ENCODE results near the gene GPR162.

GPR162 gene, protein sequence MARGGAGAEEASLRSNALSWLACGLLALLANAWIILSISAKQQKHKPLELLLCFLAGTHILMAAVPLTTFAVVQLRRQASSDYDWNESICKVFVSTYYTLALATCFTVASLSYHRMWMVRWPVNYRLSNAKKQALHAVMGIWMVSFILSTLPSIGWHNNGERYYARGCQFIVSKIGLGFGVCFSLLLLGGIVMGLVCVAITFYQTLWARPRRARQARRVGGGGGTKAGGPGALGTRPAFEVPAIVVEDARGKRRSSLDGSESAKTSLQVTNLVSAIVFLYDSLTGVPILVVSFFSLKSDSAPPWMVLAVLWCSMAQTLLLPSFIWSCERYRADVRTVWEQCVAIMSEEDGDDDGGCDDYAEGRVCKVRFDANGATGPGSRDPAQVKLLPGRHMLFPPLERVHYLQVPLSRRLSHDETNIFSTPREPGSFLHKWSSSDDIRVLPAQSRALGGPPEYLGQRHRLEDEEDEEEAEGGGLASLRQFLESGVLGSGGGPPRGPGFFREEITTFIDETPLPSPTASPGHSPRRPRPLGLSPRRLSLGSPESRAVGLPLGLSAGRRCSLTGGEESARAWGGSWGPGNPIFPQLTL

GRCh38 chr12:6821591-6822425 is at the start of gene GPR162:
TSS of gene GPR162 (plus strand) at chr12:6821821. CDS start at chr12:6823899, 2,078 bp downstream.
- DNase-seq (ENCODE audit: low read depth in 2 of 2), result no peak

DNA sequence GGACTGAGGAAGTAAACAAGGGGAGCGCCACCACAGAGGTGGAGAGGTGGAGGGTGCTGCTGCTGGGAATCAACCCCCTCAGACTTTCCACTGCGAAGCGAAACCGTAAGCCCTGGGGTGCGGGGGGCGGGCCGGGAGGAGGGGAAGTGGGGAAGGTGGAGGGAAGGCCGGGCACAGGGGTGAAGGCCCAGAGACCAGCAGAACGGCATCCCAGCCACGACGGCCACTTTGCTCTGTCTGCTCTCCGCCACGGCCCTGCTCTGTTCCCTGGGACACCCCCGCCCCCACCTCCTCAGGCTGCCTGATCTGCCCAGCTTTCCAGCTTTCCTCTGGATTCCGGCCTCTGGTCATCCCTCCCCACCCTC is 49.3 kb upstream of the GPR162 start, which contains the start of gene LAG3:
Gene LAG3, plus strand, starts transcription at position 190 of the 365 bp plus-strand sequence. CDS start 333 bp downstream, outside the sequence.
- peak; percentile 59 to 65 for DNase-seq (ENCODE audit: low read depth in 2 of 2)

GRCh38 chr12:6772726-6773589 is 48.7 kb upstream of the GPR162 start:
- DNase-seq (ENCODE audit: low read depth in 2 of 2), result no peak

- peak; percentile 81 to 82 for DNase-seq (ENCODE audit: low read depth in 2 of 2)
Observed at GRCh38 chr12:6773590-6774351, 47.9 kb upstream of the GPR162 start.

DNA sequence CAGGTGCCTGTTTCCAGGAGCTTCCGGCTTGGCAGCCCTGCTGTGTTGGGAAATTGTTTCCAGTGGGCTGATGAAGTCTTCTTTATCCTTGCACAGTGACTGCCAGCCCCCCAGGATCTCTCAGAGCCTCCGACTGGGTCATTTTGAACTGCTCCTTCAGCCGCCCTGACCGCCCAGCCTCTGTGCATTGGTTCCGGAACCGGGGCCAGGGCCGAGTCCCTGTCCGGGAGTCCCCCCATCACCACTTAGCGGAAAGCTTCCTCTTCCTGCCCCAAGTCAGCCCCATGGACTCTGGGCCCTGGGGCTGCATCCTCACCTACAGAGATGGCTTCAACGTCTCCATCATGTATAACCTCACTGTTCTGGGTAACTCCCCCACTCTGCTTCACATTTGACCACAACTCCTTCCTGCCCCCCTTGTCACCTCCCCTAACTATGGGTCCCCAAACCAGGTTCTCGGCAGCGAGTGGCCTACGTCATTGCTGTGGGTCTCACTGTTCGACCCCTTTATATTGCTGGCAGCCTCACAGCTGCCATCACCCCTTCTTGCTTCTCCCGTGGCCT is 47.0 kb upstream of the GPR162 start:
- DNase-seq (ENCODE audit: low read depth in 2 of 2), result peak in 1 of 2 donors; percentile 50

- no peak for DNase-seq (ENCODE audit: low read depth in 2 of 2)
Observed at GRCh38 chr12:6775185-6776174, 46.1 kb upstream of the GPR162 start.

GRCh38 chr12:6777386-6777785 is 44.2 kb upstream of the GPR162 start:
- DNase-seq (ENCODE audit: low read depth in 2 of 2), result no peak

DNA sequence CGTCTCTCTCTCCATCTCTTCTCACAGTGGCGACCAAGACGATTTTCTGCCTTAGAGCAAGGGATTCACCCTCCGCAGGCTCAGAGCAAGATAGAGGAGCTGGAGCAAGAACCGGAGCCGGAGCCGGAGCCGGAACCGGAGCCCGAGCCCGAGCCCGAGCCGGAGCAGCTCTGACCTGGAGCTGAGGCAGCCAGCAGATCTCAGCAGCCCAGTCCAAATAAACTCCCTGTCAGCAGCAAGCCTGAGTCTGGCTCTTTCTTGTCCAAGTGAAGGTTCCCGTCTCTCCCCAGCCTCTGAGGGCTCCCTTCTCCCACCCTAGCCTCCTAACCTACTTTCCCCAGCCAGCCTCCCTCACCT is 43.4 kb upstream of the GPR162 start:
- DNase-seq (ENCODE audit: low read depth in 2 of 2), result no peak

GRCh38 chr12:6778574-6779550 is 42.8 kb upstream of the GPR162 start:
- DNase-seq (ENCODE audit: low read depth in 2 of 2), result peak; percentile 76 to 83

DNA sequence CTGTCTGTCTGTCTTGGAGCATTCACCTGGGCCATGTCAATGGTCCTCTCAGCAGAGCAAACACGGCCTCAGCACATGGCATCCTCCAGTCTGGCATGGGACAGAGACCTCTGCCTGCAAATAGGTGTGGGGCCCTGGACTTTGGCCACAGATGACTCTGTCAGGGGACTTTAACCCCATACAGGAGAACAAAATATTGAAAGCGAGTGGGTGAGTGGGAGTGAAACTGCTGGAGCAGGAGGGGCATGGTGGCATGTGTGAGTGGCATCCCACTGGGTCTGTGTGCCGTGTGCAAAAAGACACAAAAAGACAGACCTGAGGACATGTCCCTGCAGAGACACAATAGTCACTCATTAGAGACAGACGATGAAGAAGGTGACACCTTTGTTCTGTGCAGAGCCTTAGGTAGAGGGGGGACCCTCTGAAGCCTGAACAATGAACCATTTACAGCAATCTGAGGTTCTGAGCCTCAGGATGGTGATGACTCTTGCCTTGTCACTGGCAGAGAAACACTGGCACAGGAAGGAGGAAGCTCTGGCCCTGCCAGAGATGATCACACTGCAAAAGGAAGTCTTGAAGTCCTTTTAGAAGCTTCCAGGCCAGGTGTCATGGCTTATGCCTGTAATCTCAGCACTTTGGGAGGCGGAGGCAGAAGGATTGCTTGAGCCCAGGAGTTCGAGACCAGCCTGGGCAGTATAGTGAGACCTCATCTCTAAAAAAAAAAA is 41.8 kb upstream of the GPR162 start:
- DNase-seq (ENCODE audit: low read depth in 2 of 2), result no peak

GRCh38 chr12:6780573-6780972 is 41.0 kb upstream of the GPR162 start:
- DNase-seq (ENCODE audit: low read depth in 2 of 2), result no peak

- no peak for DNase-seq (ENCODE audit: low read depth in 2 of 2)
Observed at GRCh38 chr12:6782119-6782518, 39.5 kb upstream of the GPR162 start.

DNA sequence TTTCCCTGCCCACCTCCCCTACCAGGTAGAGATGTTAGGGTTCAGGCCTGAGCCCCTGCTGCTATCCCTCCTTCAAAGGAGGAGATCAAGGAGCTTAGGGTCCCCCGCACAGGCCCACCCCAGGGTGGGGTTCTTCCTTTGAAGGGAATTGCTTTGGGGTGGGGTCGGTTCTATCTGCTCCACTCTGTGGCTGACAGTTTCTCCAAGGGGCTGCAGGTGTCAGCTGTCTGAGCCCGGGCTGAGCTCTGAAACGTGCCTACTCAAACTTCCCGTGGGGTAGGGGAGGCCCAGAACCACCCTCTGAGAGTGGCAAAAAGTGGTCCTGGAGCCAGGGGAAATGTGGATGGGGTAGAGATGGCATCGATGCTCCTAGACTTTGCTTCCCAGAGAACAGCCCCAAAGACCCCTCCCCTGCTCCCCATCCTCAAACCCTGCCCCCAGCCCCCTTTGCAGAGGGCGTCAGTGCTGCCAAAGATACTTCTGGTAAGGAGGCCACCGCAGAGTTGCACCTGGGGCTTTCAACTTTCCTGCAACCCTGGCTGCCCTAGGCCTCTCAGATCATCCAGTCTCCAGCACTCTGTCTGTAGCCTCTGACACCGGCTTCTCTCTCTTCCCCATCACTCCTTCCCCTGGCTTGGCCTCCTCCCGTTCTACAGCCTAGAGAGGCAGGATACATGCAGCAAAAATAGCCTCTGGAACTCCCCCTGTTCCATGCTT is 38.6 kb upstream of the GPR162 start:
- no peak for DNase-seq (ENCODE audit: low read depth in 2 of 2)

- DNase-seq (ENCODE audit: low read depth in 2 of 2), result no peak
Observed at GRCh38 chr12:6783828-6784227, 37.8 kb upstream of the GPR162 start.

GRCh38 chr12:6784296-6784695 is 37.3 kb upstream of the GPR162 start:
- no peak for DNase-seq (ENCODE audit: low read depth in 2 of 2)

- no peak for DNase-seq (ENCODE audit: low read depth in 2 of 2)
Observed at GRCh38 chr12:6784761-6785160, 36.9 kb upstream of the GPR162 start.
